ENCODE measurements around the gene TMEM51. TPM values are rescaled to one million over a fixed set of nuclear protein-coding genes. Genes with fewer than 3 reads are reported as not detected.

TMEM51 gene
- total RNA-seq, 2 donors from 2014 or later = not detected

GRCh38 chr1:15178571-15179484, 25.3 kb downstream of the TMEM51 start:
- Mint-ChIP-seq H3K36me3 (ENCODE audit: low read depth) (peaks cover 3% of the 10 kb centered on the region), H3K4me3 (no peak overlapping the region), H3K27ac (no peak overlapping the region), H3K4me1 (peaks cover under 1% of the 10 kb centered on the region), H3K27me3 (peaks cover 69% of the 10 kb centered on the region)
- no peaks in the 10 kb centered on the region for H3K9me3 ChIP-seq (ENCODE audit: control insufficient read depth, low read length, poor library complexity, severe bottlenecking)
- ATAC-seq (no peak), DNase-seq (no peak)

- H3K4me1 Mint-ChIP-seq = no peaks in the 10 kb centered on the region
Observed at GRCh38 chr1:15179485-15179883, 25.9 kb downstream of the TMEM51 start.

GRCh38 chr1:15180189-15180588, 26.6 kb downstream of the TMEM51 start:
- peaks cover 65% of the 10 kb centered on the region for H3K27me3 Mint-ChIP-seq
- H3K4me3 Mint-ChIP-seq = no peak overlapping the region
- H3K36me3 Mint-ChIP-seq (ENCODE audit: low read depth) = peaks cover 3% of the 10 kb centered on the region
- H3K9me3 ChIP-seq (ENCODE audit: control insufficient read depth, low read length, poor library complexity, severe bottlenecking) = no peaks in the 10 kb centered on the region
- DNase-seq (no peak), ATAC-seq (no peak)
- H3K4me1 Mint-ChIP-seq = no peaks in the 10 kb centered on the region
- no peak overlapping the region for H3K27ac Mint-ChIP-seq

More at GRCh38 chr1:15179485-15179883, 25.9 kb downstream of the TMEM51 start:
- Mint-ChIP-seq H3K27me3 (peaks cover 70% of the 10 kb centered on the region), H3K36me3 (ENCODE audit: low read depth) (peaks cover 3% of the 10 kb centered on the region), H3K4me3 (no peak overlapping the region), H3K27ac (no peak overlapping the region)
- no peak for DNase-seq
- ATAC-seq = no peak
- no peaks in the 10 kb centered on the region for H3K9me3 ChIP-seq (ENCODE audit: control insufficient read depth, low read length, poor library complexity, severe bottlenecking)

- H3K27me3 Mint-ChIP-seq = peaks cover 70% of the 10 kb centered on the region
- no peak overlapping the region for H3K27ac Mint-ChIP-seq
- H3K4me3 Mint-ChIP-seq = no peak overlapping the region
- H3K36me3 Mint-ChIP-seq (ENCODE audit: low read depth) = peaks cover 3% of the 10 kb centered on the region
- no peak for DNase-seq
- no peaks in the 10 kb centered on the region for H3K9me3 ChIP-seq (ENCODE audit: control insufficient read depth, low read length, poor library complexity, severe bottlenecking)
- no peaks in the 10 kb centered on the region for H3K4me1 Mint-ChIP-seq
- ATAC-seq = no peak
Observed at GRCh38 chr1:15180945-15181523, 27.5 kb downstream of the TMEM51 start.

- ATAC-seq = no peak
- DNase-seq = no peak
- Mint-ChIP-seq H3K27me3 (peaks cover 70% of the 10 kb centered on the region), H3K4me3 (no peak overlapping the region), H3K4me1 (no peaks in the 10 kb centered on the region), H3K36me3 (ENCODE audit: low read depth) (peaks cover 3% of the 10 kb centered on the region), H3K27ac (no peak overlapping the region)
- no peaks in the 10 kb centered on the region for H3K9me3 ChIP-seq (ENCODE audit: control insufficient read depth, low read length, poor library complexity, severe bottlenecking)
Observed at GRCh38 chr1:15181564-15181963, 28.0 kb downstream of the TMEM51 start.

- no peak overlapping the region for H3K4me3 Mint-ChIP-seq
- H3K36me3 Mint-ChIP-seq (ENCODE audit: low read depth) = no peaks in the 10 kb centered on the region
- H3K27ac Mint-ChIP-seq = no peak overlapping the region
- no peak for ATAC-seq
- H3K9me3 ChIP-seq (ENCODE audit: control insufficient read depth, low read length, poor library complexity, severe bottlenecking) = no peaks in the 10 kb centered on the region
- H3K4me1 Mint-ChIP-seq = peaks cover 3% of the 10 kb centered on the region
- DNase-seq = no peak
- peaks cover 55% of the 10 kb centered on the region for H3K27me3 Mint-ChIP-seq
Observed at GRCh38 chr1:15184436-15185241, 31.1 kb downstream of the TMEM51 start.

GRCh38 chr1:15185617-15186016, 32.1 kb downstream of the TMEM51 start:
- H3K4me3 Mint-ChIP-seq = no peak overlapping the region
- peaks cover 3% of the 10 kb centered on the region for H3K4me1 Mint-ChIP-seq
- no peaks in the 10 kb centered on the region for H3K36me3 Mint-ChIP-seq (ENCODE audit: low read depth)
- H3K27ac Mint-ChIP-seq = no peak overlapping the region
- H3K9me3 ChIP-seq (ENCODE audit: control insufficient read depth, low read length, poor library complexity, severe bottlenecking) = no peaks in the 10 kb centered on the region
- no peak for ATAC-seq
- H3K27me3 Mint-ChIP-seq = peaks cover 56% of the 10 kb centered on the region
- DNase-seq = no peak

- no peaks in the 10 kb centered on the region for H3K9me3 ChIP-seq (ENCODE audit: control insufficient read depth, low read length, poor library complexity, severe bottlenecking)
- Mint-ChIP-seq H3K4me3 (no peak overlapping the region), H3K27ac (no peak overlapping the region), H3K36me3 (ENCODE audit: low read depth) (no peaks in the 10 kb centered on the region), H3K4me1 (peaks cover 3% of the 10 kb centered on the region), H3K27me3 (peaks cover 50% of the 10 kb centered on the region)
- DNase-seq = no peak
- ATAC-seq = no peak
Observed at GRCh38 chr1:15186073-15186845, 32.7 kb downstream of the TMEM51 start.

- no peak overlapping the region for H3K4me3 Mint-ChIP-seq
- H3K4me1 Mint-ChIP-seq = peaks cover 3% of the 10 kb centered on the region
- ATAC-seq (no peak), DNase-seq (no peak)
- H3K9me3 ChIP-seq (ENCODE audit: control insufficient read depth, low read length, poor library complexity, severe bottlenecking) = no peaks in the 10 kb centered on the region
- no peak overlapping the region for H3K27ac Mint-ChIP-seq
- no peaks in the 10 kb centered on the region for H3K36me3 Mint-ChIP-seq (ENCODE audit: low read depth)
- H3K27me3 Mint-ChIP-seq = peaks cover 53% of the 10 kb centered on the region
Observed at GRCh38 chr1:15186846-15187151, 33.3 kb downstream of the TMEM51 start.

GRCh38 chr1:15187175-15188129, 33.9 kb downstream of the TMEM51 start:
- peaks cover 3% of the 10 kb centered on the region for H3K4me1 Mint-ChIP-seq
- peaks cover 50% of the 10 kb centered on the region for H3K27me3 Mint-ChIP-seq
- H3K4me3 Mint-ChIP-seq = no peak overlapping the region
- no peak for ATAC-seq
- no peak overlapping the region for H3K27ac Mint-ChIP-seq
- no peaks in the 10 kb centered on the region for H3K9me3 ChIP-seq (ENCODE audit: control insufficient read depth, low read length, poor library complexity, severe bottlenecking)
- DNase-seq = no peak
- H3K36me3 Mint-ChIP-seq (ENCODE audit: low read depth) = no peaks in the 10 kb centered on the region

GRCh38 chr1:15188130-15188524, 34.6 kb downstream of the TMEM51 start:
- Mint-ChIP-seq H3K27me3 (peaks cover 53% of the 10 kb centered on the region), H3K4me3 (no peak overlapping the region), H3K36me3 (ENCODE audit: low read depth) (no peaks in the 10 kb centered on the region), H3K27ac (no peak overlapping the region), H3K4me1 (peaks cover 3% of the 10 kb centered on the region)
- ATAC-seq (no peak), DNase-seq (no peak)
- no peaks in the 10 kb centered on the region for H3K9me3 ChIP-seq (ENCODE audit: control insufficient read depth, low read length, poor library complexity, severe bottlenecking)

- no peaks in the 10 kb centered on the region for H3K36me3 Mint-ChIP-seq (ENCODE audit: low read depth)
- DNase-seq (no peak), ATAC-seq (no peak)
- H3K27me3 Mint-ChIP-seq = peaks cover 47% of the 10 kb centered on the region
- peaks cover 3% of the 10 kb centered on the region for H3K4me1 Mint-ChIP-seq
- H3K27ac Mint-ChIP-seq = no peak overlapping the region
- no peaks in the 10 kb centered on the region for H3K9me3 ChIP-seq (ENCODE audit: control insufficient read depth, low read length, poor library complexity, severe bottlenecking)
- H3K4me3 Mint-ChIP-seq = no peak overlapping the region
Observed at GRCh38 chr1:15188678-15189077, 35.1 kb downstream of the TMEM51 start.
